Peyer's patch (tissue), 4 donors: Measurements from ENCODE around the gene UGT1A8.

Source experiments
- CTCF ChIP-seq, 6 experiments: fragments of 450-650 bp in 4 of 6; fragments of 200-600 bp in 2 of 6; sonication (generic) in 1 of 6; IDR thresholded peaks; one replicate each; pipeline ENCODE4 v1.5.1; 2017 to 2019; ENCODE audit warnings: antibody characterized with exemption in 6 of 6, mild to moderate bottlenecking in 3 of 6, moderate library complexity in 1 of 6
- POLR2A ChIP-seq, 2 donors: fragments of 450-650 bp; IDR thresholded peaks; one replicate each; pipeline ENCODE4 v1.5.1; 2017; ENCODE audit warnings: antibody characterized with exemption in 2 of 2, mild to moderate bottlenecking in 2 of 2, moderate library complexity in 2 of 2

- no peak for TF ChIP-seq CTCF (IDR thresholded peaks at IDR 0.05)
- no peak for TF ChIP-seq POLR2A (IDR thresholded peaks at IDR 0.05)
Measured at GRCh38 chr2:233671290-233672161, 54.1 kb downstream of the UGT1A8 start, which contains the start of gene UGT1A9.
